SIG-M5 treated with dmso at 0.1 percent for 504 hours (cell line): ENCODE data around the gene FRMPD1.

Source experiments
- DNase-seq: peaks from one replicate; lab custom pipeline; 2025; ENCODE audit not compliant: unreplicated experiment; lab: John Stamatoyannopoulos, UW

The FRMPD1 gene

DNA sequence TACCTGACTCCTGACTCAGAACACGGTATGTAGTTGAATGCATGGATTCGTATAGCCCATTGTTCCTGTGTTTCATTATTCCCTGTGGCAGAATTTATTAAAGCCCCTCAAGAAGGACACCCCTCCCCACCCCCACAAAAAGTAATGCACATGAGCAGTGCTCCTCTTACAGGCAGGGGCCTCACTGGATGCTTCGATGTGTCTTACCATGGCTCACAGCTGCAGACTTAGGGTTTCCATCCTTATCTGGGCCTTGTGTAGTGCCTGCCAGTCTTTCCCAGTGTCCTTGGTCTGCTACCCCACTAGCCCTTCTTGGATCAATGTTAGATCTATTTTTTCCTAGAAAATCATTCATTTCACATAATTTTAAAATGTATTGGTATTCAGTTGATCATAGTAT lies 119.2 kb downstream of the FRMPD1 start:
- DNase-seq = no peak

DNA sequence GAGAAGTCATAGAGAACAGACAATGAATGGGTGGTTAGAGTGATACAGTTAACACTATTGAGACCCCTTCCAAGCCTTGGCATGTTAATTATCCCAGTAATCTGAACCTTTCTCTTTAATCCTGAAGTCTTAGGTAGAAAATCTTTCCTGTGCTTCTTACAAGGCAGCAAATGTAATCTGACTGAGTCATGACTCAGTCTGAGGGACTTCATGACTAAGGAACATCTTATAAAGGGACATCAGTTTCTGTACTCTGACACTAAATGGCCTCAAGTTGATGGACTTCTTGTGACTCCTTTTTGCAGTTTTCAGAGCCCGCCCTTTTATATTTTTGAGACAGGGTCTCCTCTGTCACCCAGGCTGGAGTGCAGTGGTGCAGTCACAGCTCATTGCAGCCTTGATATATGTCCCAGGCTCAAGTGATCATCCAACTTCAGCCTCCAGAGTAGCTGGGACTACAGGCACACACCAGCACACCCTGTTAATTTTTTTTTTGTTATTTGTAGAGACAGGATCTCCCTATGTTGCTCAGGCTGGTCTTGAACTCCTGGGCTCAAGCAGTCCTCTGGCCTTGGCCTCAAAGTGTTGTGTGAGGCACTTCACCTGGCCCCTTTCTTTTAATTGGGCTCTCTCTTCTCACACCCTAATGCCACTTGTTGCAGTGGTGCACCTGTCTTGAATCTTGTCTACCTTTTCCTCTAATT lies 124.6 kb downstream of the FRMPD1 start:
- DNase-seq = no peak

DNA sequence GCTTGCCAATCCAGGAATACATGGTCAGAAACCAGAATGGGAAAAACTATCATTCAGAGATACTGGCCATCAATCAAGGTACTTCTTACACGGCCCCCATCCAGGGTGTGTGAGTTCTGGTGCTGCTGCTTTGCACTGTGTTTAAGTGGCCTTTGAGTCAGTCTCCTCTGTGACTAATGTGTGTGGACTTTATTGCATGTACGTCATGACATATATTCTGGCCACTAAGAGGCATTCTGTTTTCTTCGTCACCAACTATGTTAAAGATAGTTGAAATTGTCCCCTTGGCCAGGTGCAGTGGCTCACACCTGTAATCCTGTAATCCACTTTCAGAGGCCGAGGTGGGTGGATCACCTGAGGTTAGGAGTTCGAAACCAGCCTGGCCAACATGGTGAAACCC lies 125.6 kb downstream of the FRMPD1 start:
- DNase-seq = no peak

DNA sequence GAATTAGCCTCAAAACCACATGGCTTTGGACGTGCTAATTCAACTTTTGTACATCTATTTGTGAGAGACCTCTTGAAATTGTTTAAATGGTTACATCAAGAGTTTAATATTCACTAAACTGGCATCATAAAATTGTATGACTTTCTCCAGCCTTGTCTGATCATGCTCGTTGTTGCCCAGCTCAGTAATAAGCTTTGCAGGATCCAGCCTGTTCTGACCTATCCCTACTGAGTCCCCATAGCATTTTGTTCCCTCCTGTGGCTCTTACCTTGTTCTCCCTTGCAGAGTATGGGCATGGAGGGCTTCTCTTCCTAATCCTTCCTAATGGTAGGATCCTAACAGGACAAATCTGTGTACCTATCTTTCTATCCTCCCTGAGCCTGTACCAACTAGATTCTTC lies 127.8 kb downstream of the FRMPD1 start:
- DNase-seq = no peak

DNA sequence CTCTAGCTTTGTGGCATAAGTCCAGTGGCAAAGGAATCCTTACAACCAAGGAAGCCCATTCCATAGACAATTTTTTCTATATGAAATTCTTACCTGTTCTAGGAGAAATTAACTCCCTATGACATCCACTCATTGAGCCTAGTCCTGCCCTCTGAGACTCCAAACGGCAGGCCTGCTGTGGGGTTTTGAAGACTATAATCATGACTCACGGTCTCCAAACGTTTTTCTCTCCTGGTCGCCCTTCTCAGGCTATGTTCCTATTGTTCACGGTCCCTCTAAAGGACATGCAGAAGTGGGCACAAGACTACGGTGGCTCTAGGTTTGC lies 133.5 kb downstream of the FRMPD1 start:
- no peak for DNase-seq

DNA sequence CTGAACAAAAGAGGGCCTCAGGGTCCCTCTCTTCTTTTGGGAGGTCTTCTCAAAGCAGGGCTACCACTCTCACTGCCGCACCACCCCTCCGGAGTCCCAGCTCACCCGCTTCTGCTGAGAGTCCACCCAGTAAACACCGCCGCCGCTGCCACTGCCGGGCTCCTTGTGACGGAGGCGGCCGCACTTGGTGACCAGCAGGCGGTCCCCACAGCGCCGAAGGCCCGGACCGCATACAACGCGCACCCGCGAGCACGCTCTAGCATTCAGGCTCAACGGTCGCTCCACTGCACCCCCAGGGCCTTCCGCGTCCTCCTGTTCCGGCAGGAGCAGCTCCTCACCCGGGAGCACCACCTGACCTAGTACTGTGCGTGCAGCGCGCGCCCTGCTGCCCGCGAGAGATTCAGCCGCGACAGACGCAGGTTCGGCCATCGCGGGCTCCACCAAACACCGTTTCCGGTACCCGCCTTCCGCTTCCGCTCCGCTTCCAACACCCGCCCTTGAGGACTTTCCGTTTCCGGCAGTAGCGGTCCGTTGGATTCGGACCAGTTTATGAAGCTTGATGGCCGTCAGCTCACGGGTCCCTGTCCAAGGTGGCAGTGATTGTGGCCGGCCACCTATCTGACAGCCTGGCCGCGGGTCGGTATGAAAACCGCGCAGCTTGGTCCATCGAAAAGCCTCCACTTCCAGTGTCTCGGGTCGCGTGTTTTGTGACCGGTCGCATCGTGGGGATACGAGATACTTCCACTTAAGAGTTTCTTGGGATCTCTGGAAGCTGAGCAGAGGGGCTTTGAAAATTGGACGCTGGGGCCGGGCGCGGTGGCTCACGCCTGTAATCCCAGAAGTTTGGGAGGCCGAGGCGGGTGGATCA lies 134.1 kb downstream of the FRMPD1 start, which contains the start of gene EXOSC3:
Gene EXOSC3, minus strand, starts transcription at position 449 of the 868 bp plus-strand sequence. Its CDS starts 20 bp downstream, at position 429.
- DNase-seq = peak; percentile 91

DNA sequence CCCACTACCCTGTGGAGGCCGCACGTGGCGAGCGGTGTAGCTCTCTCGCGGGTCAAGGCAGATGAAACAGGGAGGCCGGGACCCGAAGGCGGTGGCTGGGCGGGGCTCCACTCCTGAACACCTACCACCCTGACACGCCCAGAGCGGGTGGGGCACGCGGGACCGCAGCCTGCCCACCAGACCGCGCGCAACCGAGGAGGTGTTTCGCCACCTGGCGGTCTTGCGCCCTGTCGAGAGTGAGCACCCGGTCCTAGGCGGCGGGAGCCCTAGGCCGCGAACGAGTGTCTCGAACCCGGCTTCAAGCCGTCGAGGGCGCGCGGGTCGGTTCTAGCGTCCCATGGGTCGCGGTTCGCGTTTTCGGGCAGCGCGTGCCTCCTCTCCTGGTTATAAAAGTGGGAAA lies 136.3 kb downstream of the FRMPD1 start:
- DNase-seq = no peak

DNA sequence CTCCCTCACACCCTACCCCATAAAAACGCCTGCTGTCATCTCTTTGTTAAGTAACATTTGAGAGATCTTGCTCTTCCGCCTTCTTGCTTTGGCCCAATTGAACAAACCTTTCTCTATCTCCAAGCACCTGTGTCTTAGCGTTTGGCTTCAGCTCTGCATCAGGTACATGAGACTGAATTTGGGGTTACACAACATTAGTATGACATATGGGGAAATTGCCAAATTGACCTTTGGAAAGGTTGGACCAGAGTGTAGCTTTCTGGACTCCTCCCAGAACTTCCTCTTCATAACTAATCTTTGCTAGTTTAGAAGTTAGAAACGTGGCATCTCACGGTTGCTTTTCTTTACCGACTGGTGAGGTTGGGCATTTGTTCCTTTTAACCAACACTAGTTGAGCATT lies 137.6 kb downstream of the FRMPD1 start:
- DNase-seq = peak; percentile 32

DNA sequence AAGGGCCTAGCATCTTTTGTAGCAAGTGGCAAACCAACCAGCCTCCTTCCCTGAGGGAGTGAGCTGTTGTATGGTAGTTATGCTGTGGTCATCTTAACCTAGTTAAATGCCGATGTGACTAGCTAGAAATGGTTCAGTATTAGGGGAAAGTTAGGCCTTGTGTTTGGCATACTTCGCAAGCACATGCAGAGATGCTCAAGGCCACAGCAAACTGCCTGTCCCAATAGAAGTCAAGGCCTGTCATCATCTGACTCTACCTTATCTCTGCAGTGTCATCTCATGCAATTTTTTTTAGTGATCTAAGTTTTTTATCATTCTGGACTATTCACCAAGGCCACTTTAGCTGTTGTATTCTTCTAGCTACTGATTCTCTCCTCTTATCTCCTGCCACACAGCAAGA lies 139.3 kb downstream of the FRMPD1 start:
- no peak for DNase-seq

DNA sequence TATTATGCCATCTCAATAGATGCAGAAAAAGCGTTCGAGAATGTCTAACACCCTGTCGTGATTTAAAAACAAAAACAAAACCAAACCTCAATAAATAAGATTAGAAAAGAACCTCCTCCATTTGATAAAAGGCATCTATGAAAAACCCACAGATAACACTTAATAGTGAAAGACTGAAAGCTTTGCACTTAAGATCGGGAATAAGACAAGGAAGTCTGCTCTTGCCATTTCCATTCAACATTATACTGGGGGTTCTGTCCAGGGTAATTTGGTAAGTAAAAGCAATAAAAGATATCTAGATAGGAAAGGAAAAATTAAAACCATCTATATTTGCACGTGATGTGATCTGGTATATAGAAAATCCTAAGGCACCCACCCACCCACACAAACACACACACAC lies 141.4 kb downstream of the FRMPD1 start:
- DNase-seq = no peak

DNA sequence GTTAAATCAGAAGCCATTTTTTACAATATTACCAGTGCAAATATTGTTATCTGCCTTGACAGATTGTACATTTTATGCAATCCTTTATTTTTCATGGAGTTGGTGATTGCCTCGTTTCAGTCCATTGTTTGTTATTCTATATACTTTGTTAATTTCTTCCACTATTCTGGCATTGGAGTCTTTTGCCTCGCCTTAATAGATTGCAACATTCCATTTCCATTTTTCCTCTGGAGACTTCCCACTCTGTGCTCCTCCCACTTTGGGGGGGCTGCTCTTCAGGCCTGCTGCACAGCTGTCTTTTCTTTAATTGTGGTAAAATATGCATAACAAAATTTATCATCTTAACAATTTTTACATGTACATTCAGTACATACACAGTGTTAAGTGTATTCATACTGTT lies 145.5 kb downstream of the FRMPD1 start:
- DNase-seq = no peak
